GM19035 (cell line): ENCODE measurements around the gene FOXJ3.

ENCODE experiments used
- ATAC-seq: cut with Tn5 transposase; IDR thresholded peaks from one replicate; pipeline ENCODE4 v1.9.1; 2021; ENCODE audit not compliant: unreplicated experiment

FOXJ3 gene

DNA sequence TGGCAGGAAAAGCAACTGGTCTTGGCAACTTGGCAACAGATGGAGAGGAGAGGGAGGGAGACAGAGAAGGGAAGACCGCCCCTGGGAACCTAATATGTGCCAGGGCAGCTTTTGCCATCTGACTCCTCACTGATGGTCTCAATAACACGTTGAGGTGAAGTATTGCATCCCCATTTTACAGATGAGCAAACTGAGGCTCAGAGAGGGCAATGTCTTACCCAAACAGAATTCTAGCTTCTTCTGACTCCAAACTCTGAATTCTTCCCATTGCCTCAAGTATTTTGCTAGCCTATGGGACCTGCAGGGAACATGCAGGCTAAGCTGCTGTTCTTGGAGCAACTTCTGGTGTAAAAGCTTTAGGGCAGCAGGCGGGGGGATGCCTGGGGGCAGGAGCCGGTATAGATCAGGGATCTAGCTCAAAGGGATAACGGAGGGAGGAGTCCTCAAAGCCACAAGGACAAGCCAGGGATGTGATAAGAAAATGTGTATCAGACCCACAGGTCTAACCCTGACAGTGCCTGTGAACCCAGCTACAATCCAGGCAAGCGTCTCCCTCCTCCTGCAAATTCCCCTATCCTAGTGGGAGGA, 163.3 kb downstream of the FOXJ3 start:
- no peak for ATAC-seq

DNA sequence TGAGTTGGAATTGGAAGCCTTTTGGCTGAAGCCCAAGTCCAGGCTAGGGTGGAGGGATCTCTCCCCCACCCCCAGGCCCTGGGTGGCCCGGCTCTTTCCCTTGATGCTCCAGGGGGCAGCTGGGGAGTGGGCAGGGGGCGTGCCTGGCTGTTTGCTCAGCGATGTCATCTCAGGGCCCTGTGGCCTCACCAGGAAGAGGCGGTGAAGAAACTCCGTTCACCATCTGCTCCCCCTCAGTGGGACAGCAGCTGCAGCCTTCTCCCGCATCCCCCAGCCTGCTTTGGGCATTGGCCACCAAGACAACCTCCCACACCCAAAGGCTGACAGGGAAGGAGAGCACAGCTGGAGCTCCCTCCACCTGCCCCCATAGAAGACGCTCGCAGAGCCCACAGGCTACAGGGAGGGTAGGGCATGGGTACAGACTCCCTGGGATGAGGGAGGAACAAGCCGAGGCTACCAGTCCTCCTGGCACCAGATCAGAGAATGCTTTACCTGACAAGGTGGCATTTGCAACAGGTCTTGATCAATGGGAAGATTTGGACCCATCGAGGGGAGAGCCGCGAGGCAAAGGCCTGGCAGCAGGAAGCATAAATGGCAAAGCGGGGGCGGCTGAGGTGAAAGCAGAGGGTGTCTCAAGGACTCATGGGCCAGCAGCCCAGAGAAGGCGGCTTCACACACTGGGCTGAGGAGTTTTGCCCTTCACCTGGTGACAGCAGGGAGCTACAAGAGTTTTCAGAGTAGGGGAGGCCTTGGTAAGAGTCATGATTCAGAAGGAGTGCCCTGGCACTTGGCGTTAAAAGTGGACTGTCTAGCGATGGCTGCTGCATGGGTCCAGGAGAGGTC, 164.0 kb downstream of the FOXJ3 start:
- ATAC-seq, result no peak

DNA sequence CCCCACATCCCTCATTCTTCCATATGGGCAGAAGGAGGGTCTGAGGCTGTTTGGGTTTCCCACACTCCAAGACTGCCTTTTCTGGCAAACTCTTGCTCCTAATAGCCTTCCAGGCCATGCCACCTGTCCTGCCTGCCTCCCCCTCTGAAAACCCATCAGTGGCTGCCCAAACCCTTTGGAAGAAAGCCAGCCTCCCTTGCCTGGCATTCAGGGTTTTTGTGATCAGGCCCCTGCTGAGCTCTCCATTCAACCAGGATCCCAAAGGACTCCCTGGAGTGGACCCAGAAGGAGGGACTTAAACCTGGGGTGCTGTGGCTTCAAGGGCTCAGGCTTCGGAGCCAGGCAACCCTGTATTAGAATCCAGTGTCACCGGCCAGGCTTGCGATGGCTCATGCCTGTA, 166.3 kb downstream of the FOXJ3 start:
- no peak for ATAC-seq

DNA sequence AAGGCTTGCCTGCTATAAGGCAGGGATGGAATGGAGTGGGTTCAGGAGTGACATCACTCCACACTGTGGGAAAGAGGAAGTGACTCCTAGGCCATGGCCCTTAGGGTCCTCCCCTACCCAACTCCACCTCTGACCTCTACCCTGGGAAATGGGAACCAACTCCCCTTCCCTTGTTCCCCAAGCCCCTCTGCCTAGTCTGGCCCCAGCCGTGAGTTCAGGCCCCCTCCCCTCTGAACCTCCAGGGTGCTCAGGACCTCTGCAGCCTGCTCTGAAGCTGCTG, 166.7 kb downstream of the FOXJ3 start:
- no peak for ATAC-seq

DNA sequence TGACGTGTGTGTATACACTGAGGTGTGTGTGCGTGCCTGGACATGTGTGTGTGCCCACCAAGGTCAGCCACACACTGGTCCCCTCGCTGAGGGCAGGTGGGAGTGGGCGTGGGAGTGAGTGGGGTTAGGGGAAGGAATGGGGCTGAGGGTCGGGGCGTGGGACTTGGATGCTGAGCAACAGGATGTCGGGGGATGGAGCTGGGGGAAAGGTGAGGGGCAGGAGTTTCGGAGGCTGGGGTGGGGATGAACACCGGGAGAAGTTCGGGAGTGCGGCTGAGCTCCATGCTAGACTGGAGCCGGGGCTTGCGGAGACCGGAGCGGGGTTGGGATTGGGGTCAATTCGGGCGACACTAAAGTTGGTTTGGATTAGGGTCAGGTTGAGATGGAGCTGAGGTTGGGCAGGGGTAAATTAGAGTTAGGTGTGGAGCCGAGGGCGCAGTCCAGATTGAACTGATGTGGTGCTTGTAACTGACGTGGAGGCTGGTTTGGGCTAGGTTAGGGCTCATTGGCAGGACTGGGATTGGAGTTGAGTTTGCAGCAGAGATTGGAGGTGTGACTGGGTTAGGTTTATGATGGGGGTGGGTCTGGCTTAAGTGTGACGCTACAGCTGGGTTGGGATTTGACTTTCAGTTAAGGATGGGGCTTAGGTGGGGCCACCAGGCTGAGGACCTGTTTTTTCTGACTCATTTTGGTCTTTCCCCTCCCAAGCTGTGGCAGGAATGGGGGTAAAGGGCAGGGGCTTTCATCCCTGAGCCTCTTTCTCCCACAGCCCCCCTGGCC, 167.2 kb downstream of the FOXJ3 start:
- ATAC-seq, result no peak

DNA sequence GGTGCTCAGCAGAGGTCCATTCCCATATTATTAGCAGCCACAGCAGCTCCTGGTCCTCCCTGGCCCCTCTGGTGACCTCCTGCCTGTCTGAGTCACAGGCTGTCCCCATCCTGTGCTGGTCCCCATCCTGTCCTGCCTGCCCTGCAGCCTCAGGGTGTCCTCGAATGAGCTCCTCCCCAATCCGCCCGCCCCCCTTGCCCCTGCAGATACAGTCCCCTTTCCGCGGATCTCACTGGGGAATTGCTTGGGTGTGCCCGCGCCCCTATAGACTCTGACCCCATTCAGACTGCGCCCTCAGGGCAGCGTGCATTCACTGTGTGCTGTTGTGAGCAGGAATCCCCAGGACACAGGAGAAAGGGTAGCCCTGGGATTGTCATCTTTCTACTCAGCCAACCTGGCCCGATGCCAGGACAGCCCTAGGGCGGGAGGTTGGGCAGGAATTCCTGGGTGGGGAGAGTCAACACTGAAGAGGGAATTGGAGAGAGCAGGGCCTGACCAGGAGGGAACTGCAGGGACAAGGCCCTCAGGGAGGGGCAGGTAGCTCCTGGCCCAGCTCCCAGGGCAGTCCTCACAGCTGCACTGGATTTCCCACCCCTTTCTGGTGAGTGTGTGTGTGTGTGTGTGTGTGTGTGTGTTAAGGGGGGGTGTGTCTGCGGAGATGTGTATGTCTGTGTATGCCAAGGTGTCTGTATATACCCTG, 169.4 kb downstream of the FOXJ3 start:
- no peak for ATAC-seq

DNA sequence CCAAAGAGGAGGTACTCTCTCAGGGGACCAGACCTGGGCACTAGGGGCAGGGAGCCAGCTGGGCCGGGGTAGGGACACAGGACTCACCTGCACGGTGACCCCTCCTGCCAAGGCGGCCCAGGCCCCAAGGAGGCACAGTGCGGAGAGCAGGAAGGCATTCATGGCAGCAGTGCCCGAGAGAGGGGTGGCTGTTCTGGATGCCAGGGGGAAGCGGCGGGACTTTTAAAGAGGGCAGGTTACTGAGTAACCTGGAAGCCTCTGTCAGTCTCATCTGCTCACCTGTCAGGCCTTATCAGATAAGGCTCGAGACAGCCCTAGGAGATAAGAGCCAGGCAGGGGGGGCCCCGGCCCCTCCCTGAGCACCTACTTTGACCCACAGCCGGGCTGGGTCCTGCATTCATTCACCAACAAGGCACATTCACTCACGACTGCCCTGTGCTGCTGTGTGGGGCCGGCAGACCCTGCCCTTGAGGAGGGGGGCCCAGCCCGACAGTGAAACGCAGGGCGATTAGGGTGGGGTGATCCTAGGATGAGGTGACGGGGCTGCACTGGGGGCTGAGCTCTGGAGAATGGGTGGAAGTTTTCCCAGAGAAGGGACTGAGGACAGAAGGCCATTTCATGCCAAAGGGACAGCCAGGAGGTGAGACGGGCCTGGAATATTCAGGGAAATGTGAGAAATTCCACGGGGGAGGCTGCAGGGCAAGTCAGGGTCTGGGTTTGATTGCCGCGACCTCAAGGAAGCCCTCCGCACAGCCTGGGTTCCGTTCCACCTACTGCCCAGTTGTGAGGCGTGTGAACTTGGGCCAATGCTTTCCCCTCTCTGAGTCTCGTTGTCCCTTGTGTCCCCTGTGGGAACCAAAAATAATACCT, 170.2 kb downstream of the FOXJ3 start, which contains the start of gene GUCA2A:
Gene GUCA2A, minus strand, starts transcription at position 195 of the 870 bp plus-strand sequence. Its CDS starts 33 bp downstream, at position 162.
- ATAC-seq, result no peak

DNA sequence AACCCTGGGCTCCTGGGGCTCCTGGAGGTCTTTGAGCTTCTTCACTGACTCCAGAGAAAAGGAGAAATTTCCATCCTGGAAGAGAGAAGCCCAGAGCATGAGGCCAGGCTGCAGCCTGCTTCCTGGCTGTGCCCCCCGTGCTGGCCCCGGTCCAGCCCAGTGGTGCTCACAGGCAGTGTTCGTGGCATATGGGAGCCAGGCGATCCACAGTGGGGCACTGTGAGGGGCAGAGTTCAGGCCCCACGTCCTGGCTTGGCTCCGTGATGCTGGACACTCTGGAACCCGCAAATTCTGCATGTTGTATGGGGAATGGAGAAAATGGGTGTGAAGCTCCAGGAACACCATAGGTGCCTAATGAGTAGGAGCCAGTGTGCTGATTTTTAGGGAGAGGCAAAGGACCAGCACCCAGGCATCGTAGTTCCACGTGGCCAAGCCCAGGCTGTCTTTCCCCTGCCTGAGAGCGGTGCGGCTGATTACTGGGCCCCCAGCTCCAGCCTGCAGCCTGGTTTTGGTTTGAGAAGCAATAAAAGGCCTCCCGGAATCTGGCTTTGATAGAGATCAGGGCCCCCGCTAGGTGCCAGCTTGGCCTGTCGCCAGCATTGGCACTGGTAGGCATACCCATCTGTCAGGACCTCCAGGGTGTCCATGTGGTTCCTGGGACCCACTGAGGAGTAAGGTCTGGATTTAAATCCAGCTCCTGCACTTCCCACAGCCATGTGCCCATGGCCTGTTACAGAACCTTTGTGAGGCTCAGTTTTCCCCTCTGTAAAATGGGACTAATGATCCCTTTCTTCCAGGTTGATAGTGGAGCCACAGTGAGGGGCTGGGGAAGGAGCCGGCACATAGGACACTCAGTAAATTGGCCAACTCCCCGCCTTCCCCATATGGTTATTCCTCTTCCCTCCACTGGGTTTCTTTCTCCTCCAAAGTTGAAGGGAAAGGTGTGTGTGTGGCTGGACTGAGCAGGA, 171.2 kb downstream of the FOXJ3 start:
- ATAC-seq, result no peak

DNA sequence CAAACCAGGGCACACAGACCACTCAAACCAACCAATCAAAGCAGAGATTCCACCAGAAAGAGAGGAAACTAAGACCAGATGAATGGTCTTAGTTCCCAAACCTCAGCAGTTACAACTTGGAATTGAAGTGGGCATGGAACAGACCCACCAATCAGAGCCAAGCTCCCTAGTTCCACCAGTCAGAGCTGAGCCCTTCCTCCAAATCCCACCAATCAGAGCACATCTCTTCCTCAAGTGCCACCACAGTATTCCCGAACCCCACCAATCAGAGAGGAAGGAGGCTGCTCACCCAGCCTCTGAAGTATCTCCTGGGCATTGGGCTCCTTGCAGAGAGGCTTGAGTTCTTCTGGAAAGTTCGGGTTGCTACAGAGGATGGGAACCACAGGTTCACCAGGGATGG, 171.9 kb downstream of the FOXJ3 start:
- ATAC-seq, result no peak

DNA sequence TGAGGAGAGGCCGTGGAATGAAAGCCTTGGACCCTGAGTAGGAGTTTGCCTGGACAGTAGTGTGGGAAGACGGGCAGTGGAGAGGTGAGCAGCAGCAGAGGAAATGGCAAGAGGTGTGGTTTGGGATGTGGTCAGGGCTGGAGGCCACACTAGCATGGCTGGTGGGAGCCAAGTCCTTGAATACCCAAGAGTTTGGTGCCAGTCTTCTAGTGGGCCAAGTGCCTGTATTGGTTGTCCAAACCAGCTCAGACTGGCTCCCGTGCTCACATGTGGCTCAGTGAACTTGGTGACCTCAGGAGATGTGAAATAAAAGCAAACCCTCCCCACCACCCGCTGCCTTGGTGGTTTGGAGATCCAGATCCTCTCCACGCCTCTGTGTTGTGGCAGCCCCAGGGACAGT, 172.9 kb downstream of the FOXJ3 start:
- no peak for ATAC-seq

DNA sequence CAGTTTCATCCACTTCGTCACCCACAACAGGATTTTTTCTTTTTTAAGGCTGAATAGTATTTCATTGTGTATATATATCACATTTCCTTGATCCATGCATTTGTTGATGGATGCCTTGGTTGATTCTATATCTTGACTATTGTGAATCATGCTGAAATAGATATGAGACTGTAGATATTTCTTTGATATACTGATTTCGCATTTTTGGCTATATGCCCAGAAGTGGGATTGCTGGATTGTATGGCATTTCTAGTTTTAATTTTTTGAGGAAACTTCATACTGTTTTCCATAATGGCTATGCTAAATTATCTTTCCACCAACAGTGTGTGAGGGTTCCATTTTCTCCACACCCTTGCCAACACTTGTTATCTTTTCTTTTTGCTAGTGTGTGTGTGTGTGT, 176.8 kb downstream of the FOXJ3 start:
- no peak for ATAC-seq

DNA sequence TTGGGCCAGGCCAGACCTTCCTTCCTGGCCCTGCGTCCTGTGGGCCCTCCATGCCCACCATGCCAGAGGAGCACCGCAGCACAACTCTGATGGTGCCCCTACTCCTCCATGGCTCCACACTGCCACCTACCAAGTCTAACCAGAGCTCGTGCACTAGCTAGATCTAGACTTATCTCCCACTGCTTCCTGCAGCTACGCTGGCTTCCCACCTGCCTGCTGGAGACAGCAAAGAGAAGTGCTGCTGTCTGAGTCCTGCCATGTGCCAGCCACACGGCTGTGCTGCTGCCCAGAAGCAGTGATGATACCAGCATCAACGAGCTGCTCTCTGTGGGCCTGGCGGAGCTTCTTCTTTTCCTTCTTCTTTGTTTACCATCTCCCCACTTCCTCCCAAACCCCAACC, 177.4 kb downstream of the FOXJ3 start:
- no peak for ATAC-seq

DNA sequence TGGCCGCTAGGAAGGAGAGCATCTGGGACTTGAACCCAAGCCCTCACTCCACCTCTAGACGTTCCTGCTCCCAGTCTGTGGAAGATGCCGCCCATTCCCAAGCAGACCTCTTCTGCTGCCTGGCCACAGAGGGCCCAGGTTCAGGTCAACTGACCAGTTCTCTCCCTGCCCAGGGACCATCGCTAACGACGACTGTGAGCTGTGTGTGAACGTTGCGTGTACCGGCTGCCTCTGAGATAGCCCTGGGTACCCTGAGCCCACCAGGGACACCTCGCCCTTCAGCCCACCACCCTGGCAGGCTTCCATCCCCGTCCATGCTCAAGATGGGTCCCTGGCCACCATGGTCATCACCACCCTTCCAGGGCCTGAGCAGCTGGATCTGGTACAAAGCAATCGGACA, 179.7 kb downstream of the FOXJ3 start:
- no peak for ATAC-seq

DNA sequence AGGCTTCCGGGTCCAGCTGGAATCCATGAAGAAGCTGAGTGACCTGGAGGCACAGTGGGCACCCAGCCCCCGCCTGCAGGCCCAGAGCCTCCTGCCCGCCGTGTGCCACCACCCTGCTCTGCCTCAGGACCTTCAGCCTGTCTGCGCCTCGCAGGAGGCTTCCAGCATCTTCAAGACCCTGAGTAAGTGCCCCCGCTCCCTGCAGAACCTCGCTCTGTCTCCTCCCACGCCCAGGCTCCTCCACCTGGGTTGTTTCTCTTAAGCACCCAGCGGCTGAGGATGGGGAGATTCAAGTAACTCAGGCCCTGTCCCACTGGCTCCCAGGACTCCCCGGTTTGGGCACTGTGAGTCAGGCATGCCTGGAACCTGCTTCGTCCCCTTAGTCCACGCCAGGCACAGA, 180.3 kb downstream of the FOXJ3 start:
- no peak for ATAC-seq

DNA sequence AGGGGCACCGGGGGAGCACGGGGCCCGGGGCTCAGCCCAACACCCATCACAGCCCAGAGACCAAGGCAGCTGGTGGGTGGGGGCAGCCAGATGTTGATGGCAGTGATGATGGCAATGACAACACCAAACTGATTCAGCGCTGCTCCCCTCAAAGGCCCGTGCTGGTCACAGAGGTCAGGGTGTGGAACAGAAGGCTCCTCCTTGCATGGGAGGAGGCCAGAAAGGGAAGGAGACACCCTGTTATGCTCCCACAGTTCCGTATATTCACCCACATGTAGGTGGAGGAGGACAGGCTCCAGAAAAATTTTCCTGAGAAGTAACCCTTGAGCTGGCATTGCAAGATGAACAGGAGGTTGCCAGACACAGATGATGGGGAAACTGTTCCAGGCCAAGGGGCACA, 181.4 kb downstream of the FOXJ3 start:
- no peak for ATAC-seq

DNA sequence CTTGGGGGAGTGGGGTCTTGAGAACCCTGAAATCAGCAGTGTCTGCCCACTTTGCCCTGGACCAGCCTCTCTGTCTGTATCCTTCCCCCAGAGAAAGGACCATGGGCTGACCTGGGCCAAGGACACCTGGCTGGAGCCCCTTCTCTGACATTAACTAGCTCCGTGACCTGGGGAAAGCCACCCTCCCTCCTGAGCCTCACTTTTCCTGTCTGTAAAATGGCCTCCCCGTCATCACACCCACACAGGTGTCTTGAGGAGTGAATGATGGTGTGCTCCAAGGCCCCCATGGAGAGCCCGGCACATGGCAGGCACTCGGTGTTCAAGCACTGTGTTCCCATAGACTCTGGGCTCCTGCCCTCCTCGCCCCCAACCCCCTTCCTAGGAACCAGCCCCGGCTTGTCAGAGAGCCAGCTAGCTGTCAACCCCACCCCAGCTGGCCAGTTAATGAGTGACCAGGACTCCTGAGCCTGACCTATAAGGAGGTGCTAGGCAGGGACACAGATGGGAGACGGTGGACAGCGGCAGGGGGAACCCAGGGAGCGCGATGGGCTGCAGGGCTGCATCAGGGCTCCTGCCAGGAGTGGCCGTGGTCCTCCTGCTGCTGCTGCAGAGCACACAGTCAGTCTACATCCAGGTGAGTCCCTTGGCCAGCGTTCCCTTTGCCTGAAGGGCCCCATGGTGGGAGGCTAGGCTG, 182.0 kb downstream of the FOXJ3 start, which contains the start of gene GUCA2B:
Gene GUCA2B, plus strand, starts transcription at position 504 of the 694 bp plus-strand sequence. Its CDS starts 41 bp downstream, at position 545.
- ATAC-seq, result no peak

DNA sequence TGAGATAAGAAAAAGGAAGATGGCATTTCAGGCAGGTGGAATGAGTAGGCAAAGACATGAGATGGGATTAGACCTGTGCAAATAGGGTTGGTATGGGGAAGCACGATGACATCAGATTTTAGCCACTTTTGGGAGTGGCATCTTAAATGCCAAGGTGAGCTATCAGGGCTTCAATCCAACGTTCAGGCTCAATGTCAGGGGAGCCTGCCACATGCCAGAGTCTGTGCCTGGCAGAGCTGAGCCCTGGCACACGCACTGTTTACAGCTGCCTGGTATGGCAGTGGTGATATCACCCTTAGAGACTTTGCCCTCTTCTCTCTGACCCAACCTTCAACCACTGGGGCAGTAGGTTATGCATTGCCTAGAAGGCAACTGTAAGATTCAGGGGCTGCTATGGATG, 182.9 kb downstream of the FOXJ3 start:
- no peak for ATAC-seq

DNA sequence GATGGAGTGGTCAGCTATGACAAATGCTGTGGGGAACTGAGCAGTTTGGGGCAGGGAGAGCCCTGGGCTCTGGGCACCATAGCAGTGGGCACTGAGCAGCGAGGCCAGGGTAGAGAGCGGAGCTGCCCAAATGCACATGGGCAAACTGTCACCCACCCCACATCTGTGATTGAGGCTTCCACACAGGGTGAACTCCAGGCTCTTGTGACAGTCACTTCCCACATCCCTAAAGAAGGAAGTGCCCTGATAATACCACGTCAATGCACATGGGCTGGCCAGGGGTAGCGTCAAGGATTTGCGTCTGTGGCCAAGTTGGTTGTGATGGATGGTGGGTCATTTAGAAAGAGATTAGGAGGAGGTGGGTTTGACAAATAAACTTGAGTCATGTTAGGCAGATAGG, 184.4 kb downstream of the FOXJ3 start:
- no peak for ATAC-seq

DNA sequence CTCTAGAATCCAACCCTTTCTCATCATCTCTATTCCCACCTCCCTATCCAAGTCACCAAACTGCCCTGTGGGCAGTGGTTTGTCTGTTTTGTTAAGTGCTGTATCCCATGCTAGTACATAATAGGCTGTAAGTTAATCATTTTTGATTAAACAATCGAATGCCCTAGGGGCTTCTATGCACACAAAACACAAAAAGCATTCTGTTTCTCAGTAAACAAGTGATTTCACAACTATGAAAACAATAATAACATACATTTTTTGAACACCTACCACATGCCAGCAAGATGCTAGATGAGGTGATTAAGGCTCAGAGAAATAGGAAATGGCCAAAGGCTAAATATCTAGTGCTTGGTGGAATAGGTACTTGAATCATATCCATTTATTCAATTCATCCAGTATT, 186.9 kb downstream of the FOXJ3 start:
- no peak for ATAC-seq
